A673 (cell line): ENCODE results near the gene ARMH3. TPM values are rescaled to one million over a fixed set of nuclear protein-coding genes. Genes with fewer than 3 reads are reported as not detected.

Experiments used
- BruUV-seq: library from RNA; stranded (reverse); fragments of 400-500 nt; replicated peaks from 2 replicates; lab custom pipeline; 2021; lab: Mats Ljungman, UMichigan
- CTCF ChIA-PET: fragments of 300-600 bp; sonication (Branson Sonifier 250); formaldehyde crosslinking; loops from one replicate; lab custom pipeline; 2022; ENCODE audit warnings: antibody characterized with exemption; lab: Charles Lee
- POLR2A ChIA-PET: fragments of 300-600 bp; sonication (Branson Sonifier 250); formaldehyde crosslinking; loops from one replicate; lab custom pipeline; 2022; ENCODE audit warnings: antibody characterized with exemption; ENCODE audit not compliant: low non-redundant PET; lab: Charles Lee
- DNase-seq: peaks from one replicate; pipeline ENCODE4 v3.0.0-alpha.2; 2015; ENCODE audit warnings: low spot score
- H3K27ac ChIP-seq: fragments of 200-600 bp; sonication (generic); 2 replicates; pipeline ENCODE4 v1.5.1; 2016; ENCODE audit warnings: mixed run types, low read depth, mild to moderate bottlenecking, mixed read lengths, antibody characterized with exemption, low read length; ENCODE audit not compliant: poor library complexity, severe bottlenecking
- H3K27me3 ChIP-seq: fragments of 200-600 bp; sonication (generic); replicated peaks from 2 replicates; pipeline ENCODE4 v1.6.1; 2017; ENCODE audit warnings: mixed run types, low read depth, mild to moderate bottlenecking, mixed read lengths, antibody characterized with exemption, low read length; ENCODE audit not compliant: insufficient read depth, poor library complexity
- H3K36me3 ChIP-seq: fragments of 200-600 bp; sonication (generic); 2 replicates; pipeline ENCODE4 v1.6.1; 2016; ENCODE audit warnings: mixed run types, mild to moderate bottlenecking, mixed read lengths, antibody characterized with exemption, low read length; ENCODE audit not compliant: insufficient read depth, poor library complexity, severe bottlenecking
- H3K4me1 ChIP-seq: fragments of 200-600 bp; sonication (generic); 2 replicates; pipeline ENCODE4 v1.6.1; 2017; ENCODE audit warnings: mixed run types, mild to moderate bottlenecking, mixed read lengths, antibody characterized with exemption, low read length; ENCODE audit not compliant: insufficient read depth, poor library complexity, severe bottlenecking
- H3K4me3 ChIP-seq: fragments of 200-600 bp; sonication (generic); 2 replicates; pipeline ENCODE4 v1.5.1; 2016; ENCODE audit warnings: low read depth, mixed run types, mild to moderate bottlenecking, mixed read lengths, low read length; ENCODE audit not compliant: poor library complexity, severe bottlenecking
- H3K9me3 ChIP-seq: fragments of 200-600 bp; sonication (generic); 2 replicates; pipeline ENCODE4 v1.6.1; 2016; ENCODE audit warnings: mixed run types, low read depth, mild to moderate bottlenecking, mixed read lengths, antibody characterized with exemption, low read length; ENCODE audit not compliant: poor library complexity, severe bottlenecking
- EZH2 ChIP-seq: fragments of 200-600 bp; sonication (generic); IDR thresholded peaks from 2 replicates; pipeline ENCODE4 v1.6.1; 2017; ENCODE audit warnings: borderline replicate concordance, low read depth, mild to moderate bottlenecking, mixed read lengths, antibody characterized with exemption, low read length; ENCODE audit not compliant: poor library complexity, severe bottlenecking
- intact Hi-C: fragments of 100-400 bp; cut with micrococcal nuclease; formaldehyde crosslinking; loops from one replicate; pipeline ENCODE4 v1.10.0; 2022; ENCODE audit not compliant: unreplicated experiment
- total RNA-seq: library from RNA; stranded (reverse); gene quantifications from 2 replicates; pipeline ENCODE4 v1.2.3, GENCODE V29; 2021
- TF ChIP-seq, protein P1 (sequence below): fragments of 300-800, 200-600 bp; sonication (generic); conservative IDR thresholded peaks from 2 replicates; pipeline ENCODE4 v1.5.1; 2017; ENCODE audit warnings: low read depth, mild to moderate bottlenecking, antibody characterized with exemption, low read length, moderate library complexity, mixed read lengths

ARMH3 gene
- total RNA-seq, 1 experiment from 2014 or later = 17.8 TPM

- Histone ChIP-seq H3K27ac (peak overlapping the region; percentile 88), H3K4me3 (peak overlapping the region; percentile 98), H3K4me1 (peaks cover 10% of the 10 kb centered on the region), H3K9me3 (no peaks in the 10 kb centered on the region), H3K36me3 (peaks cover 21% of the 10 kb centered on the region), H3K27me3 (no peaks in the 10 kb centered on the region)
- BruUV-seq = no TSS peak
- TF ChIP-seq EZH2 = no peak
- TF ChIP-seq, protein P1, sequence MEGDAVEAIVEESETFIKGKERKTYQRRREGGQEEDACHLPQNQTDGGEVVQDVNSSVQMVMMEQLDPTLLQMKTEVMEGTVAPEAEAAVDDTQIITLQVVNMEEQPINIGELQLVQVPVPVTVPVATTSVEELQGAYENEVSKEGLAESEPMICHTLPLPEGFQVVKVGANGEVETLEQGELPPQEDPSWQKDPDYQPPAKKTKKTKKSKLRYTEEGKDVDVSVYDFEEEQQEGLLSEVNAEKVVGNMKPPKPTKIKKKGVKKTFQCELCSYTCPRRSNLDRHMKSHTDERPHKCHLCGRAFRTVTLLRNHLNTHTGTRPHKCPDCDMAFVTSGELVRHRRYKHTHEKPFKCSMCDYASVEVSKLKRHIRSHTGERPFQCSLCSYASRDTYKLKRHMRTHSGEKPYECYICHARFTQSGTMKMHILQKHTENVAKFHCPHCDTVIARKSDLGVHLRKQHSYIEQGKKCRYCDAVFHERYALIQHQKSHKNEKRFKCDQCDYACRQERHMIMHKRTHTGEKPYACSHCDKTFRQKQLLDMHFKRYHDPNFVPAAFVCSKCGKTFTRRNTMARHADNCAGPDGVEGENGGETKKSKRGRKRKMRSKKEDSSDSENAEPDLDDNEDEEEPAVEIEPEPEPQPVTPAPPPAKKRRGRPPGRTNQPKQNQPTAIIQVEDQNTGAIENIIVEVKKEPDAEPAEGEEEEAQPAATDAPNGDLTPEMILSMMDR = no peak
- POLR2A ChIA-PET = no interaction called here
- intact Hi-C loops = loop anchor here (5.0 kb wide), 1 partner anchor 34 kb away; the partner anchor contains the start of gene NPM3
- CTCF ChIA-PET = no interaction called here
- DNase-seq = no peak
Observed at GRCh38 chr10:101816376-101816775, 239.6 kb downstream of the ARMH3 start.

- no peaks in the 10 kb centered on the region for H3K9me3 ChIP-seq
- H3K27ac ChIP-seq = no peak overlapping the region
- ChIA-PET CTCF (no interaction called here), POLR2A (no interaction called here)
- intact Hi-C loops = loop anchor here (5.0 kb wide), 1 partner anchor 32 kb away; the partner anchor contains the start of gene NPM3
- no peaks in the 10 kb centered on the region for H3K27me3 ChIP-seq
- peaks cover 8% of the 10 kb centered on the region for H3K4me1 ChIP-seq
- BruUV-seq = TSS peak; percentile 3
- TF ChIP-seq, protein P1 = no peak
- no peak for TF ChIP-seq EZH2
- H3K36me3 ChIP-seq = peaks cover 39% of the 10 kb centered on the region
- H3K4me3 ChIP-seq = peak overlapping the region; percentile 98
- DNase-seq = no peak
Observed at GRCh38 chr10:101814466-101815071, 241.4 kb downstream of the ARMH3 start.

DNA sequence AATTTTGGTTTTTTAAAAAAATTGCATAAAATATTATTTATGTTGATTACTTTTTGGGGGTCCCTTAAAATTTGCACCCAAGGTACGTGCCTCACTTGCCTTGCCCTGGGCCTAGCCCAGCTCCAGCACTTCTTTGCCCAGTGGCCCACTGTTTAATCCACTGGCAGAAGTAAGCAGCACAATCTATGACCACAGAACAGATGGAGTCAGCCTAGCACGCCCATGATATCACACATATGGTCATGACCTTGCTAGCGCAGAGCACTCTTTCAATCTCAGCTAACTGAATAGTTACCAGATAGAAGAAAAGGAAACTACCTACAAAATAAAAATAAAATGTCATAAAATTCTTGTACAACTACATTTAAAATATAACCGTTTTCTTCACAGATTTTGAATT, 243.4 kb downstream of the ARMH3 start:
- no peak for DNase-seq
- TF ChIP-seq, protein P1 = no peak
- TF ChIP-seq EZH2 = no peak
- POLR2A ChIA-PET = no interaction called here

More for the DNA sequence above, 243.4 kb downstream of the ARMH3 start:
- Histone ChIP-seq H3K4me3 (no peak overlapping the region), H3K9me3 (no peaks in the 10 kb centered on the region), H3K4me1 (no peaks in the 10 kb centered on the region), H3K27me3 (no peaks in the 10 kb centered on the region), H3K27ac (no peak overlapping the region), H3K36me3 (peaks cover 58% of the 10 kb centered on the region)
- intact Hi-C loops = no loop called here
- CTCF ChIA-PET = no interaction called here
- BruUV-seq = no TSS peak
